IMR-90 (cell line): ENCODE measurements around the gene AGO1. TPM values are rescaled to one million over a fixed set of nuclear protein-coding genes. Genes with fewer than 3 reads are reported as not detected.

Source experiments
- ATAC-seq: fragments of 200-7000 bp; cut with Tn5 transposase; 2 replicates; pipeline ENCODE4 v1.9.1; 2020; ENCODE audit warnings: low read depth, mild to moderate bottlenecking, moderate library complexity
- BruUV-seq: library from RNA; stranded (reverse); fragments of 400-500 nt; replicated peaks from 2 replicates; lab custom pipeline; 2021; lab: Mats Ljungman, UMichigan
- CTCF ChIA-PET: fragments of 300-600 bp; formaldehyde crosslinking; extraction: SDS; loops from one replicate; lab custom pipeline; 2021; ENCODE audit warnings: antibody characterized with exemption; lab: Yijun Ruan, JAX
- POLR2A ChIA-PET: fragments of 300-600 bp; sonication (Branson Sonifier 250); formaldehyde crosslinking; loops from one replicate; lab custom pipeline; 2022; ENCODE audit warnings: antibody characterized with exemption; ENCODE audit not compliant: unreplicated experiment; lab: Charles Lee
- DNase-seq: peaks from one replicate; pipeline ENCODE4 v3.0.0; 2013
- H2AFZ ChIP-seq: replicated peaks from 2 replicates; pipeline ENCODE3; 2013; ENCODE audit warnings: low read length, mild to moderate bottlenecking; ENCODE audit not compliant: poor library complexity
- H2AK5ac ChIP-seq: 2 replicates; pipeline ENCODE4 v1.6.1; 2013; ENCODE audit warnings: low read depth, low read length, inconsistent platforms
- H2AK9ac ChIP-seq: replicated peaks from 2 replicates; pipeline ENCODE3; 2013; ENCODE audit warnings: mild to moderate bottlenecking, low read depth, low read length, moderate library complexity; ENCODE audit not compliant: poor library complexity
- H2BK120ac ChIP-seq: 2 replicates; pipeline ENCODE4 v1.6.1; 2013; ENCODE audit warnings: low read depth, low read length, inconsistent platforms
- H2BK15ac ChIP-seq: 3 replicates; pipeline ENCODE4 v1.6.1; 2013; ENCODE audit warnings: low read depth, low read length, inconsistent platforms
- H2BK20ac ChIP-seq: 2 replicates; pipeline ENCODE4 v1.6.1; 2013; ENCODE audit warnings: low read depth, mild to moderate bottlenecking, inconsistent platforms, low read length, moderate library complexity
- H2BK5ac ChIP-seq: 2 replicates; pipeline ENCODE4 v1.6.1; 2013; ENCODE audit warnings: mild to moderate bottlenecking, low read depth, low read length, inconsistent platforms; ENCODE audit not compliant: poor library complexity, severe bottlenecking
- H3K14ac ChIP-seq: replicated peaks from 2 replicates; pipeline ENCODE4 v1.6.1; 2013; ENCODE audit warnings: low read depth, low read length, inconsistent platforms
- H3K18ac ChIP-seq: 2 replicates; pipeline ENCODE4 v1.6.1; 2013; ENCODE audit warnings: low read depth, low read length, control low read depth
- H3K23ac ChIP-seq: 2 replicates; pipeline ENCODE4 v1.6.1; 2013; ENCODE audit warnings: low read depth, low read length, inconsistent platforms
- H3K27ac ChIP-seq: 2 replicates; pipeline ENCODE4 v1.5.1; 2013; ENCODE audit warnings: mild to moderate bottlenecking, control low read depth, low read length; ENCODE audit not compliant: insufficient read depth
- H3K27me3 ChIP-seq: 2 replicates; pipeline ENCODE4 v1.6.1; 2013; ENCODE audit warnings: low read length; ENCODE audit not compliant: control insufficient read depth, insufficient read depth
- H3K36me3 ChIP-seq: 2 replicates; pipeline ENCODE4 v1.6.1; 2013; ENCODE audit warnings: low read length, mixed read lengths; ENCODE audit not compliant: control insufficient read depth, insufficient read depth
- H3K4ac ChIP-seq: 2 replicates; pipeline ENCODE4 v1.6.1; 2013; ENCODE audit warnings: low read depth, low read length, inconsistent platforms
- H3K4me1 ChIP-seq: 2 replicates; pipeline ENCODE4 v1.6.1; 2013; ENCODE audit warnings: low read length, mixed read lengths; ENCODE audit not compliant: control insufficient read depth, insufficient read depth
- H3K4me2 ChIP-seq: 2 replicates; pipeline ENCODE4 v1.6.1; 2013; ENCODE audit warnings: low read depth, mild to moderate bottlenecking, control low read depth, low read length, moderate library complexity
- H3K4me3 ChIP-seq: 2 replicates; pipeline ENCODE4 v1.5.1; 2013; ENCODE audit warnings: low read depth, mild to moderate bottlenecking, control low read depth, low read length, moderate library complexity; ENCODE audit not compliant: insufficient read depth
- H3K56ac ChIP-seq: 2 replicates; pipeline ENCODE4 v1.6.1; 2013; ENCODE audit warnings: low read length, inconsistent platforms; ENCODE audit not compliant: insufficient read depth; ENCODE audit errors: extremely low read depth
- H3K79me1 ChIP-seq, 2 experiments: 2 replicates each; pipeline ENCODE4 v1.6.1; 2013; ENCODE audit warnings: low read length in 2 of 2, inconsistent platforms in 1 of 2, low read depth in 1 of 2
- H3K9ac ChIP-seq: 2 replicates; pipeline ENCODE4 v1.6.1; 2013; ENCODE audit warnings: low read depth, low read length, control low read depth
- H3K9me1 ChIP-seq: 2 replicates; pipeline ENCODE4 v1.6.1; 2013; ENCODE audit warnings: low read length, inconsistent platforms; ENCODE audit not compliant: insufficient read depth
- H3K9me3 ChIP-seq: 2 replicates; pipeline ENCODE4 v1.6.1; 2013; ENCODE audit warnings: low read length; ENCODE audit not compliant: control insufficient read depth, insufficient read depth
- H4K20me1 ChIP-seq: 2 replicates; pipeline ENCODE4 v1.6.1; 2013; ENCODE audit warnings: low read length, inconsistent platforms; ENCODE audit not compliant: insufficient read depth
- H4K5ac ChIP-seq: 2 replicates; pipeline ENCODE4 v1.6.1; 2013; ENCODE audit warnings: mild to moderate bottlenecking, low read depth, low read length, control low read depth
- H4K8ac ChIP-seq, 2 experiments: 2 replicates each; pipeline ENCODE4 v1.6.1; 2013; ENCODE audit warnings: low read depth in 2 of 2, low read length in 2 of 2, control low read depth in 1 of 2, inconsistent platforms in 1 of 2
- H4K91ac ChIP-seq: 2 replicates; pipeline ENCODE4 v1.6.1; 2013; ENCODE audit warnings: low read depth, low read length, inconsistent platforms; ENCODE audit not compliant: insufficient read depth
- BHLHE40 ChIP-seq: fragments of 150-350 bp; IDR thresholded peaks from 2 replicates; pipeline ENCODE4 v1.6.1; 2016; ENCODE audit warnings: mild to moderate bottlenecking, low read depth, low read length
- CEBPB ChIP-seq: IDR thresholded peaks from 2 replicates; pipeline ENCODE4 v1.6.1; 2012; ENCODE audit warnings: low read depth, low read length, improper control_type of control experiment
- CHD1 ChIP-seq: IDR thresholded peaks from 2 replicates; pipeline ENCODE4 v1.6.1; 2012; ENCODE audit warnings: low read depth, low read length, improper control_type of control experiment
- CTCF ChIP-seq: conservative IDR thresholded peaks from 2 replicates; pipeline ENCODE4 v1.5.1; 2012; ENCODE audit warnings: mild to moderate bottlenecking, low read depth, low read length, improper control_type of control experiment
- ELK1 ChIP-seq: fragments of 150-350 bp; IDR thresholded peaks from 2 replicates; pipeline ENCODE4 v1.6.1; 2016; ENCODE audit warnings: low read depth, mild to moderate bottlenecking, low read length, moderate library complexity, borderline replicate concordance
- FOS ChIP-seq: fragments of 150-350 bp; IDR thresholded peaks from 2 replicates; pipeline ENCODE4 v1.6.1; 2016; ENCODE audit warnings: low read depth, low read length
- MAFK ChIP-seq: IDR thresholded peaks from 2 replicates; pipeline ENCODE4 v1.6.1; 2012; ENCODE audit warnings: low read depth, low read length, improper control_type of control experiment
- MAZ ChIP-seq: IDR thresholded peaks from 2 replicates; pipeline ENCODE4 v1.6.1; 2012; ENCODE audit warnings: low read depth, mild to moderate bottlenecking, low read length, improper control_type of control experiment, moderate library complexity, borderline replicate concordance
- MXI1 ChIP-seq: IDR thresholded peaks from 2 replicates; pipeline ENCODE4 v1.6.1; 2012; ENCODE audit warnings: low read depth, mild to moderate bottlenecking, low read length, moderate library complexity, borderline replicate concordance
- NFE2L2 ChIP-seq: fragments of 150-350 bp; IDR thresholded peaks from 2 replicates; pipeline ENCODE4 v1.6.1; 2016; ENCODE audit warnings: low read depth, mild to moderate bottlenecking, low read length
- POLR2A ChIP-seq: IDR thresholded peaks from 2 replicates; pipeline ENCODE4 v1.6.1; 2012; ENCODE audit warnings: mild to moderate bottlenecking, low read depth, low read length
- RAD21 ChIP-seq: IDR thresholded peaks from 2 replicates; pipeline ENCODE4 v1.6.1; 2012; ENCODE audit warnings: low read length, improper control_type of control experiment
- RCOR1 ChIP-seq: IDR thresholded peaks from 2 replicates; pipeline ENCODE4 v1.6.1; 2012; ENCODE audit warnings: mild to moderate bottlenecking, low read length, improper control_type of control experiment; ENCODE audit not compliant: insufficient replicate concordance
- RFX5 ChIP-seq: IDR thresholded peaks from 2 replicates; pipeline ENCODE4 v1.8.0; 2012; ENCODE audit warnings: low read depth, mild to moderate bottlenecking, low read length, moderate library complexity
- SMC3 ChIP-seq: fragments of 150-350 bp; IDR thresholded peaks from 2 replicates; pipeline ENCODE4 v1.6.1; 2016; ENCODE audit warnings: low read depth, mild to moderate bottlenecking, antibody characterized with exemption, low read length, moderate library complexity
- USF2 ChIP-seq: fragments of 150-350 bp; IDR thresholded peaks from 2 replicates; pipeline ENCODE4 v1.6.1; 2017; ENCODE audit warnings: mild to moderate bottlenecking, antibody characterized with exemption, low read length, low read depth
- WGBS, 2 experiments: methylation state at CpG; one replicate each; pipeline versions ENCODE4 v1.1.5 to v1.1.7; 2013; ENCODE audit warnings: missing lambda C conversion rate in 2 of 2; ENCODE audit not compliant: insufficient read length in 1 of 2; ENCODE audit errors: extremely low coverage in 2 of 2; 5-methylcytosine and 5-hydroxymethylcytosine counted together
- dilution Hi-C: fragments of 300-500 bp; cut with HindIII; formaldehyde crosslinking; loops from one replicate; pipeline ENCODE4 v1.14.3; 2018; ENCODE audit warnings: low sequenced_read_pairs; ENCODE audit not compliant: unreplicated experiment
- in situ Hi-C: fragments of 300-500 bp; cut with MboI; formaldehyde crosslinking; loops from 3 replicates; pipeline ENCODE4 v1.14.3; 2019; ENCODE audit warnings: low sequenced_read_pairs, inconsistent platforms, mixed read lengths
- intact Hi-C: fragments of 100-400 bp; cut with micrococcal nuclease; formaldehyde crosslinking; loops from 2 replicates; pipeline ENCODE4 v1.10.0; 2022
- polyA plus RNA-seq, 3 experiments: library from polyadenylated mRNA; depleted of rRNA; stranded (reverse); fragments of >200 nt; gene quantifications; 2 replicates each; pipeline ENCODE4 v1.2.3, GENCODE V29; 2012; ENCODE audit warnings: low replicate concordance in 1 of 3
- total RNA-seq: library from RNA; depleted of rRNA; stranded (reverse); fragments of >200 nt; gene quantifications from 2 replicates; pipeline ENCODE4 v1.2.3, GENCODE V29; 2012

The AGO1 gene
- total and polyA plus RNA-seq, 2 of the 4 experiments (the other 2 are of a cell fraction) = 11.3 to 21.5 TPM

GRCh38 chr1:35968396-35968795 is 85.4 kb downstream of the AGO1 start:
- Histone ChIP-seq H3K23ac (no peak overlapping the region), H4K20me1 (no peaks in the 10 kb centered on the region), H2BK120ac (no peak overlapping the region), H3K36me3 (peaks cover 5% of the 10 kb centered on the region), H3K18ac (no peak overlapping the region), H3K4me1 (no peaks in the 10 kb centered on the region), H3K4ac (no peak overlapping the region), H3K4me2 (no peak overlapping the region), H2AFZ (no peak overlapping the region), H3K27ac (no peak overlapping the region), H3K9me3 (no peaks in the 10 kb centered on the region), H2BK15ac (no peak overlapping the region), H4K8ac (no peak overlapping the region), H2AK5ac (no peak overlapping the region), H3K79me1 (peaks cover 9% of the 10 kb centered on the region in 2 experiments; a peak in 3 of 4 replicates), H3K4me3 (no peak overlapping the region), H3K9ac (no peak overlapping the region), H3K9me1 (0 out of 2 replicates have a peak, but pooled peaks cover 3% of the 10 kb centered on the region), H3K14ac (no peak overlapping the region), H2AK9ac (no peak overlapping the region), H2BK20ac (no peak overlapping the region), H4K91ac (no peak overlapping the region), H4K5ac (no peak overlapping the region), H3K27me3 (no peaks in the 10 kb centered on the region), H2BK5ac (no peak overlapping the region), H3K56ac (no peak overlapping the region)
- POLR2A ChIA-PET = no interaction called here
- DNase-seq = no peak
- in situ Hi-C loops = no loop called here
- no peak for ATAC-seq
- no peak for TF ChIP-seq ELK1
- TF ChIP-seq CHD1 = no peak
- TF ChIP-seq FOS = no peak
- TF ChIP-seq MXI1 = no peak
- TF ChIP-seq CEBPB = no peak
- no peak for TF ChIP-seq MAZ
- no peak for TF ChIP-seq MAFK
- no peak for TF ChIP-seq RAD21
- no peak for TF ChIP-seq POLR2A
- no peak for TF ChIP-seq RCOR1
- TF ChIP-seq USF2 = no peak
- no peak for TF ChIP-seq SMC3
- TF ChIP-seq CTCF = no peak
- TF ChIP-seq BHLHE40 = no peak
- no peak for TF ChIP-seq RFX5
- no peak for TF ChIP-seq NFE2L2
- intact Hi-C loops = no loop called here
- CTCF ChIA-PET = no interaction called here
- TSS peak; percentile 6 for BruUV-seq
- no CpG with 5 or more reads among the region's 1 CpG for WGBS, 2 experiments
- dilution Hi-C loops = no loop called here
